HEK293 (cell line): ENCODE data around the gene NFATC1.

Experiments used
- CTCF ChIA-PET: fragments of 350-600 bp; formaldehyde crosslinking; extraction: SDS; loops from one replicate; lab custom pipeline; 2021; ENCODE audit warnings: antibody characterized with exemption; lab: Yijun Ruan, JAX
- POLR2A ChIA-PET: fragments of 300-600 bp; formaldehyde crosslinking; extraction: SDS; loops from one replicate; lab custom pipeline; 2020; ENCODE audit warnings: antibody characterized with exemption, inconsistent platforms; lab: Yijun Ruan, JAX
- H3K27ac ChIP-seq: fragments of 200-500 bp; sonication (Bioruptor generic); 2 replicates; pipeline ENCODE4 v1.5.1; 2014; ENCODE audit warnings: low read depth, low read length, control low read depth, inconsistent platforms; ENCODE audit errors: extremely low read depth
- H3K36me3 ChIP-seq, 2 experiments: fragments of 200-500 bp in 1 of 2; sonication (Bioruptor generic) in 1 of 2; 1 replicate in 1 of 2; 2 replicates in 1 of 2; pipeline ENCODE4 v1.5.1; 2014 to 2017; ENCODE audit warnings: inconsistent platforms in 2 of 2, low read length in 2 of 2; ENCODE audit not compliant: control insufficient read depth in 2 of 2, insufficient read depth in 1 of 2
- H3K4me1 ChIP-seq: fragments of 200-500 bp; sonication (Bioruptor generic); 2 replicates; pipeline ENCODE4 v1.5.1; 2014; ENCODE audit warnings: mild to moderate bottlenecking, low read length, inconsistent platforms; ENCODE audit not compliant: control insufficient read depth, insufficient read depth
- H3K4me3 ChIP-seq: 2 replicates; pipeline ENCODE4 v1.5.1; 2011; ENCODE audit warnings: low read depth, mild to moderate bottlenecking, control low read depth, low read length, moderate library complexity
- H3K9me3 ChIP-seq: fragments of 200-500 bp; sonication (Bioruptor generic); 2 replicates; pipeline ENCODE4 v1.5.1; 2014; ENCODE audit warnings: low read depth, low read length, inconsistent platforms; ENCODE audit not compliant: control insufficient read depth, insufficient read depth
- GLIS2 ChIP-seq: fragments of 450-650 bp; formaldehyde crosslinking; IDR thresholded peaks from 2 replicates; pipeline ENCODE4 v1.5.1; 2016; ENCODE audit warnings: missing biosample characterization, missing genetic modification characterization
- ZBTB8A ChIP-seq: fragments of 450-650 bp; formaldehyde crosslinking; IDR thresholded peaks from 2 replicates; pipeline ENCODE4 v1.5.1; 2016; ENCODE audit warnings: missing biosample characterization, missing genetic modification characterization
- ZEB2 ChIP-seq: fragments of 450-650 bp; formaldehyde crosslinking; IDR thresholded peaks from 2 replicates; pipeline ENCODE4 v1.5.1; 2016; ENCODE audit warnings: missing biosample characterization, missing genetic modification characterization
- ZNF10 ChIP-seq: fragments of 450-650 bp; formaldehyde crosslinking; IDR thresholded peaks from 2 replicates; pipeline ENCODE4 v1.5.1; 2017; ENCODE audit warnings: missing biosample characterization, missing genetic modification characterization
- ZNF146 ChIP-seq: fragments of 450-650 bp; formaldehyde crosslinking; IDR thresholded peaks from 2 replicates; pipeline ENCODE4 v1.5.1; 2016; ENCODE audit warnings: missing biosample characterization, missing genetic modification characterization
- ZNF157 ChIP-seq: fragments of 450-650 bp; formaldehyde crosslinking; IDR thresholded peaks from 2 replicates; pipeline ENCODE4 v1.5.1; 2016; ENCODE audit warnings: missing biosample characterization, missing genetic modification characterization
- ZNF24 ChIP-seq: fragments of 450-650 bp; formaldehyde crosslinking; IDR thresholded peaks from 2 replicates; pipeline ENCODE4 v1.5.1; 2016; ENCODE audit warnings: missing biosample characterization, missing genetic modification characterization
- ZNF274 ChIP-seq, 2 experiments: fragments of 200-500 bp in 1 of 2; fragments of 450-650 bp in 1 of 2; sonication (Bioruptor generic) in 1 of 2; formaldehyde crosslinking in 1 of 2; IDR thresholded peaks; 2 replicates each; pipeline versions ENCODE4 v1.5.1 to v1.6.1; 2014 to 2016; ENCODE audit warnings: borderline replicate concordance in 1 of 2, inconsistent platforms in 1 of 2, low read length in 1 of 2, missing biosample characterization in 1 of 2, missing genetic modification characterization in 1 of 2
- ZNF292 ChIP-seq: fragments of 450-650 bp; formaldehyde crosslinking; IDR thresholded peaks from 2 replicates; pipeline ENCODE4 v1.5.1; 2016; ENCODE audit warnings: low read depth, missing biosample characterization, missing genetic modification characterization, borderline replicate concordance
- ZNF335 ChIP-seq: fragments of 450-650 bp; formaldehyde crosslinking; conservative IDR thresholded peaks from 2 replicates; pipeline ENCODE4 v1.5.1; 2016; ENCODE audit warnings: missing biosample characterization, missing genetic modification characterization
- ZNF433 ChIP-seq: fragments of 450-650 bp; formaldehyde crosslinking; IDR thresholded peaks from 2 replicates; pipeline ENCODE4 v1.5.1; 2016; ENCODE audit warnings: missing biosample characterization, missing genetic modification characterization, low read depth
- ZNF549 ChIP-seq: fragments of 450-650 bp; IDR thresholded peaks from 2 replicates; pipeline ENCODE4 v1.5.1; 2018; ENCODE audit warnings: missing biosample characterization, missing genetic modification characterization, mild to moderate bottlenecking, inconsistent platforms, moderate library complexity
- ZNF654 ChIP-seq: fragments of 450-650 bp; formaldehyde crosslinking; IDR thresholded peaks from 2 replicates; pipeline ENCODE4 v1.5.1; 2016; ENCODE audit warnings: low read depth, missing biosample characterization, missing genetic modification characterization
- ZNF785 ChIP-seq: fragments of 450-650 bp; formaldehyde crosslinking; IDR thresholded peaks from 2 replicates; pipeline ENCODE4 v1.5.1; 2016; ENCODE audit warnings: missing biosample characterization, missing genetic modification characterization
- ZNF792 ChIP-seq: fragments of 450-650 bp; formaldehyde crosslinking; IDR thresholded peaks from 2 replicates; pipeline ENCODE4 v1.5.1; 2016; ENCODE audit warnings: missing biosample characterization, missing genetic modification characterization
- TF ChIP-seq, protein P1 (sequence below): fragments of 450-650 bp; formaldehyde crosslinking; IDR thresholded peaks from 2 replicates; pipeline ENCODE4 v1.5.1; 2017; ENCODE audit warnings: missing biosample characterization, missing genetic modification characterization
- TF ChIP-seq, protein P2 (sequence below): fragments of 450-650 bp; IDR thresholded peaks from 2 replicates; pipeline ENCODE4 v1.5.1; 2018; ENCODE audit warnings: missing biosample characterization, mild to moderate bottlenecking, missing genetic modification characterization
- TF ChIP-seq, protein P3 (sequence below): fragments of 450-650 bp; formaldehyde crosslinking; IDR thresholded peaks from 2 replicates; pipeline ENCODE4 v1.5.1; 2016; ENCODE audit warnings: missing biosample characterization, missing genetic modification characterization
- TF ChIP-seq, protein P4 (sequence below): fragments of 450-650 bp; formaldehyde crosslinking; IDR thresholded peaks from 2 replicates; pipeline ENCODE4 v1.5.1; 2016; ENCODE audit warnings: missing biosample characterization, missing genetic modification characterization, low read depth
- TF ChIP-seq, protein P5 (sequence below): fragments of 450-650 bp; formaldehyde crosslinking; IDR thresholded peaks from 2 replicates; pipeline ENCODE4 v1.5.1; 2017; ENCODE audit warnings: missing biosample characterization, missing genetic modification characterization
- TF ChIP-seq, protein P6 (sequence below): fragments of 450-650 bp; formaldehyde crosslinking; IDR thresholded peaks from 2 replicates; pipeline ENCODE4; 2016; ENCODE audit warnings: missing biosample characterization, missing genetic modification characterization

The NFATC1 gene

DNA sequence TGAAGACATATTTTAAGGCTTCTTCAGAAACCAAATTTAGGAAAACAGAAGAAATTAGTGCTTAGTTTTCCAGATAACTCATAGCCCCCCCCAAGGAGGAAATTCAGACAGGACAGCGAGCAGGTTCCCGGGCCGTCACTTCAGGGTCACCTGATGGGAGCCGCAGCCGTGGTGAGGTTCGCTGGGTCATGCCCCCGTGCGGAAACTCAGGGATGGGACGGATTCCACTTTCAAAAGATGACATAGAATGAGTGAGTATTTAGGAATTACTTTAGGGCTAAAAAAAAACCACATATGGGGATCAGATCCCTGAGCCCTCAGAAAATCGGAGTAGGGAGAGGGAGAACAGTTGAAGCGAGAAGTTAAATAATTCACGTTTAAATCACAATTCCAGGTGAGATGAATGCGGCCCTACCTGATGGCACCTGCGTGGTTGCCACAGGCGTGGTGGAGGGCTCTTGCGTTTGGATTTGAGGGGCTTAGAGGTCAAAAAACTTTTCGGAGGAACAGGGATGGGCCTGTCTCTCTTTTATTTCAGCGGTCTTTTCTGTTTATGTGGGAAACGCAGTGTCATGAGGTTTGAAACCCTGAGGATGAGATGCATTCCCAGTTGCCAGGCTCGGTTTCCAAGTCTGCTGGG lies 114.4 kb downstream of the NFATC1 start:
- H3K4me3 ChIP-seq = no peak overlapping the region
- H3K36me3 ChIP-seq = no peaks in the 10 kb centered on the region
- ChIA-PET CTCF (interaction anchor here (0.7 kb wide), 1 partner anchor 76 kb away, joined by 3 read pairs; no protein-coding TSS in a partner anchor), POLR2A (no interaction called here)
- H3K9me3 ChIP-seq = no peaks in the 10 kb centered on the region
- no peak for TF ChIP-seq ZNF433 (tag by site-specific recombination)
- TF ChIP-seq, protein P1, sequence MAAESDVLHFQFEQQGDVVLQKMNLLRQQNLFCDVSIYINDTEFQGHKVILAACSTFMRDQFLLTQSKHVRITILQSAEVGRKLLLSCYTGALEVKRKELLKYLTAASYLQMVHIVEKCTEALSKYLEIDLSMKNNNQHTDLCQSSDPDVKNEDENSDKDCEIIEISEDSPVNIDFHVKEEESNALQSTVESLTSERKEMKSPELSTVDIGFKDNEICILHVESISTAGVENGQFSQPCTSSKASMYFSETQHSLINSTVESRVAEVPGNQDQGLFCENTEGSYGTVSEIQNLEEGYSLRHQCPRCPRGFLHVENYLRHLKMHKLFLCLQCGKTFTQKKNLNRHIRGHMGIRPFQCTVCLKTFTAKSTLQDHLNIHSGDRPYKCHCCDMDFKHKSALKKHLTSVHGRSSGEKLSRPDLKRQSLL (tag by site-specific recombination) = no peak
- TF ChIP-seq, protein P2, sequence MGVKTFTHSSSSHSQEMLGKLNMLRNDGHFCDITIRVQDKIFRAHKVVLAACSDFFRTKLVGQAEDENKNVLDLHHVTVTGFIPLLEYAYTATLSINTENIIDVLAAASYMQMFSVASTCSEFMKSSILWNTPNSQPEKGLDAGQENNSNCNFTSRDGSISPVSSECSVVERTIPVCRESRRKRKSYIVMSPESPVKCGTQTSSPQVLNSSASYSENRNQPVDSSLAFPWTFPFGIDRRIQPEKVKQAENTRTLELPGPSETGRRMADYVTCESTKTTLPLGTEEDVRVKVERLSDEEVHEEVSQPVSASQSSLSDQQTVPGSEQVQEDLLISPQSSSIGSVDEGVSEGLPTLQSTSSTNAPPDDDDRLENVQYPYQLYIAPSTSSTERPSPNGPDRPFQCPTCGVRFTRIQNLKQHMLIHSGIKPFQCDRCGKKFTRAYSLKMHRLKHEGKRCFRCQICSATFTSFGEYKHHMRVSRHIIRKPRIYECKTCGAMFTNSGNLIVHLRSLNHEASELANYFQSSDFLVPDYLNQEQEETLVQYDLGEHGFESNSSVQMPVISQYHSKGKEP (tag by site-specific recombination) = no peak
- no peak for TF ChIP-seq ZNF292
- TF ChIP-seq ZNF785 (tag by site-specific recombination) = no peak
- TF ChIP-seq, protein P3, sequence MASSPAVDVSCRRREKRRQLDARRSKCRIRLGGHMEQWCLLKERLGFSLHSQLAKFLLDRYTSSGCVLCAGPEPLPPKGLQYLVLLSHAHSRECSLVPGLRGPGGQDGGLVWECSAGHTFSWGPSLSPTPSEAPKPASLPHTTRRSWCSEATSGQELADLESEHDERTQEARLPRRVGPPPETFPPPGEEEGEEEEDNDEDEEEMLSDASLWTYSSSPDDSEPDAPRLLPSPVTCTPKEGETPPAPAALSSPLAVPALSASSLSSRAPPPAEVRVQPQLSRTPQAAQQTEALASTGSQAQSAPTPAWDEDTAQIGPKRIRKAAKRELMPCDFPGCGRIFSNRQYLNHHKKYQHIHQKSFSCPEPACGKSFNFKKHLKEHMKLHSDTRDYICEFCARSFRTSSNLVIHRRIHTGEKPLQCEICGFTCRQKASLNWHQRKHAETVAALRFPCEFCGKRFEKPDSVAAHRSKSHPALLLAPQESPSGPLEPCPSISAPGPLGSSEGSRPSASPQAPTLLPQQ (tag by site-specific recombination) = no peak
- TF ChIP-seq ZNF274 (IDR thresholded peaks at IDR 0.05; ENCODE audit: low read length) = no peak
- TF ChIP-seq ZNF274 (tag by site-specific recombination; IDR thresholded peaks at IDR 0.05; ENCODE audit: borderline replicate concordance) = no peak
- H3K4me1 ChIP-seq = no peaks in the 10 kb centered on the region
- no peak overlapping the region for H3K27ac ChIP-seq

DNA sequence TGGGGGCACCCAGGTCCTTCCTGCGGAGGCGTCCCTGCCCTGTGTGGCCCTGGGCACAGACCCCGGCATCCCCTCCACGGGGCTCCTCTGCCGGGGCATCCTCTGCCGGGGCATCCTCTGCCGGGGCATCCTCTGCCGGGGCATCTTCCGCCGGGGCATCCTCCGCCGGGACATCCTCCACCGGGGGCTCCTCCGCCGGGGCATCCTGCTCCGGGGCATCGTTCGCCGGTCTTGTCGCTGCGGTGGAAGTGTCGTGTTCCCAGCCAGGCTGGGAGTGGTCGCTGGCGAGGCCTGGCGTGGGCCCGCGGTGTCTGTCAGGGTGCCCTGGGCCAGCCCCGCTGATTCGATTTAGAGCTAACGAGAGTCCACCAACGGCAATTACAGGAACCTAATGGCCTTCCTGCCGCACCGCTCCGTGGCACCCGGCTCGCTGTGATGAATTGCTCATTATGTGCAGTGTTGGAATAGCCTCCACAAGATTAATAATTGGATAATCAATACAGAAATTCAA lies 115.1 kb downstream of the NFATC1 start:
- CTCF ChIA-PET = no interaction called here
- POLR2A ChIA-PET = no interaction called here
- Histone ChIP-seq H3K4me3 (no peak overlapping the region), H3K36me3 (no peaks in the 10 kb centered on the region), H3K9me3 (no peaks in the 10 kb centered on the region)
- TF ChIP-seq GLIS2 (tag by site-specific recombination) (no peak), ZNF10 (no peak)
- TF ChIP-seq, all 188 proteins: peak for 0
- no peaks in the 10 kb centered on the region for H3K4me1 ChIP-seq
- no peak overlapping the region for H3K27ac ChIP-seq

DNA sequence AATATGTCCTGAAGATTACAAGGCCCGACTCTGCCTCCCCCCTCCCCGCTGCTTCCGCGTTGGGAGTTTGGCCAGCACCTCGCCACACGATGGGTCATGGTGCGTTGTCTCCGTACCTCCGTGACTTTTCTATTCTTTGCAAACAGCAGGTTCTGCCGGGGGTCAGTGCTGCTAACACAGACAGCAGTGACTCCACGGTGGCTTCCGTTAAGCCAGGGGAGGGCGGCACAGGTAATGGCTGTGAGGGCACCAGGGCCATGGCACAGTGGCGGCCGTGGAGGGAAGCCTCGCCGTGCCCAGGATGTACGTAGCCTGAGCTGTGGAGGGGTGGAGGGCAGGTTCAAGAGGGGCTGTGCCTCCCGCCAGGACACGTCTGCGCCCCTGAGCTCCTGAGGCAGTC lies 115.5 kb downstream of the NFATC1 start:
- ChIA-PET POLR2A (no interaction called here), CTCF (no interaction called here)
- Histone ChIP-seq H3K36me3 (no peaks in the 10 kb centered on the region), H3K27ac (no peak overlapping the region), H3K4me1 (no peaks in the 10 kb centered on the region), H3K9me3 (no peaks in the 10 kb centered on the region), H3K4me3 (no peak overlapping the region)
- TF ChIP-seq, protein P4, sequence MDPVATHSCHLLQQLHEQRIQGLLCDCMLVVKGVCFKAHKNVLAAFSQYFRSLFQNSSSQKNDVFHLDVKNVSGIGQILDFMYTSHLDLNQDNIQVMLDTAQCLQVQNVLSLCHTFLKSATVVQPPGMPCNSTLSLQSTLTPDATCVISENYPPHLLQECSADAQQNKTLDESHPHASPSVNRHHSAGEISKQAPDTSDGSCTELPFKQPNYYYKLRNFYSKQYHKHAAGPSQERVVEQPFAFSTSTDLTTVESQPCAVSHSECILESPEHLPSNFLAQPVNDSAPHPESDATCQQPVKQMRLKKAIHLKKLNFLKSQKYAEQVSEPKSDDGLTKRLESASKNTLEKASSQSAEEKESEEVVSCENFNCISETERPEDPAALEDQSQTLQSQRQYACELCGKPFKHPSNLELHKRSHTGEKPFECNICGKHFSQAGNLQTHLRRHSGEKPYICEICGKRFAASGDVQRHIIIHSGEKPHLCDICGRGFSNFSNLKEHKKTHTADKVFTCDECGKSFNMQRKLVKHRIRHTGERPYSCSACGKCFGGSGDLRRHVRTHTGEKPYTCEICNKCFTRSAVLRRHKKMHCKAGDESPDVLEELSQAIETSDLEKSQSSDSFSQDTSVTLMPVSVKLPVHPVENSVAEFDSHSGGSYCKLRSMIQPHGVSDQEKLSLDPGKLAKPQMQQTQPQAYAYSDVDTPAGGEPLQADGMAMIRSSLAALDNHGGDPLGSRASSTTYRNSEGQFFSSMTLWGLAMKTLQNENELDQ (tag by site-specific recombination) = no peak
- TF ChIP-seq ZNF24 (tag by site-specific recombination) (no peak), ZEB2 (tag by site-specific recombination) (no peak), ZNF335 (no peak), ZBTB8A (no peak), ZNF146 (tag by site-specific recombination) (no peak), ZNF157 (tag by site-specific recombination) (no peak), ZNF654 (tag by site-specific recombination) (no peak), ZNF549 (tag by site-specific recombination) (no peak), ZNF792 (no peak)
- TF ChIP-seq, protein P5, sequence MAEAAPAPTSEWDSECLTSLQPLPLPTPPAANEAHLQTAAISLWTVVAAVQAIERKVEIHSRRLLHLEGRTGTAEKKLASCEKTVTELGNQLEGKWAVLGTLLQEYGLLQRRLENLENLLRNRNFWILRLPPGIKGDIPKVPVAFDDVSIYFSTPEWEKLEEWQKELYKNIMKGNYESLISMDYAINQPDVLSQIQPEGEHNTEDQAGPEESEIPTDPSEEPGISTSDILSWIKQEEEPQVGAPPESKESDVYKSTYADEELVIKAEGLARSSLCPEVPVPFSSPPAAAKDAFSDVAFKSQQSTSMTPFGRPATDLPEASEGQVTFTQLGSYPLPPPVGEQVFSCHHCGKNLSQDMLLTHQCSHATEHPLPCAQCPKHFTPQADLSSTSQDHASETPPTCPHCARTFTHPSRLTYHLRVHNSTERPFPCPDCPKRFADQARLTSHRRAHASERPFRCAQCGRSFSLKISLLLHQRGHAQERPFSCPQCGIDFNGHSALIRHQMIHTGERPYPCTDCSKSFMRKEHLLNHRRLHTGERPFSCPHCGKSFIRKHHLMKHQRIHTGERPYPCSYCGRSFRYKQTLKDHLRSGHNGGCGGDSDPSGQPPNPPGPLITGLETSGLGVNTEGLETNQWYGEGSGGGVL (tag by site-specific recombination) = no peak
- TF ChIP-seq, protein P6, sequence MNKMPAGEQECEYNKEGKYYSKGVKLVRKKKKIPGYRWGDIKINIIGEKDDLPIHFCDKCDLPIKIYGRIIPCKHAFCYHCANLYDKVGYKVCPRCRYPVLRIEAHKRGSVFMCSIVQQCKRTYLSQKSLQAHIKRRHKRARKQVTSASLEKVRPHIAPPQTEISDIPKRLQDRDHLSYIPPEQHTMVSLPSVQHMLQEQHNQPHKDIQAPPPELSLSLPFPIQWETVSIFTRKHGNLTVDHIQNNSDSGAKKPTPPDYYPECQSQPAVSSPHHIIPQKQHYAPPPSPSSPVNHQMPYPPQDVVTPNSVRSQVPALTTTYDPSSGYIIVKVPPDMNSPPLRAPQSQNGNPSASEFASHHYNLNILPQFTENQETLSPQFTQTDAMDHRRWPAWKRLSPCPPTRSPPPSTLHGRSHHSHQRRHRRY = no peak
